H1 (cell line): ENCODE data around the gene LENG1. TPM values are rescaled to one million over a fixed set of nuclear protein-coding genes. Genes with fewer than 3 reads are reported as not detected.

Experiments
- CTCF ChIA-PET: fragments of 300-600 bp; sonication (Branson Sonifier 250); formaldehyde crosslinking; loops from one replicate; lab custom pipeline; 2021; ENCODE audit not compliant: partially characterized antibody; lab: Charles Lee
- POLR2A ChIA-PET: fragments of 300-600 bp; sonication (Branson Sonifier 250); formaldehyde crosslinking; loops from one replicate; lab custom pipeline; 2021; ENCODE audit warnings: inconsistent platforms; ENCODE audit not compliant: partially characterized antibody; lab: Charles Lee
- DNase-seq, 2 experiments: peaks; one replicate each; pipeline versions ENCODE4 v3.0.0 to v3.0.0-alpha.2; 2010 to 2022; ENCODE audit warnings: low spot score in 2 of 2, low read depth in 1 of 2, mixed read lengths in 1 of 2
- FAIRE-seq: peaks from 2 replicates; lab custom pipeline; 2011; peaks lifted over from hg19 to GRCh38; lab: Jason Lieb, UNC
- H2AFZ ChIP-seq: 2 replicates; pipeline ENCODE4 v1.8.1; 2012; ENCODE audit warnings: low read length, inconsistent platforms
- H2AK5ac ChIP-seq: 2 replicates; pipeline ENCODE4 v1.6.1; 2013; ENCODE audit warnings: low read depth, low read length
- H2BK120ac ChIP-seq: replicated peaks from 2 replicates; pipeline ENCODE3; 2013; ENCODE audit warnings: low read depth, low read length, inconsistent platforms
- H2BK12ac ChIP-seq: 2 replicates; pipeline ENCODE4 v1.6.1; 2013; ENCODE audit warnings: low read depth, low read length
- H2BK15ac ChIP-seq: 2 replicates; pipeline ENCODE4 v1.6.1; 2013; ENCODE audit warnings: low read length
- H2BK20ac ChIP-seq: 2 replicates; pipeline ENCODE4 v1.6.1; 2013; ENCODE audit warnings: low read length
- H2BK5ac ChIP-seq: 2 replicates; pipeline ENCODE4 v1.6.1; 2013; ENCODE audit warnings: low read depth, low read length
- H3K14ac ChIP-seq: 2 replicates; pipeline ENCODE4 v1.6.1; 2013; ENCODE audit warnings: inconsistent platforms; ENCODE audit not compliant: insufficient read length
- H3K18ac ChIP-seq: 2 replicates; pipeline ENCODE4 v1.6.1; 2013; ENCODE audit warnings: low read length; ENCODE audit errors: extremely low read depth
- H3K23ac ChIP-seq: 2 replicates; pipeline ENCODE4 v1.6.1; 2013; ENCODE audit warnings: inconsistent platforms; ENCODE audit not compliant: insufficient read length
- H3K23me2 ChIP-seq: 2 replicates; pipeline ENCODE4 v1.6.1; 2013; ENCODE audit warnings: low read depth, low read length
- H3K27ac ChIP-seq: 2 replicates; pipeline ENCODE4 v1.6.1; 2011; ENCODE audit warnings: low read depth, low read length, inconsistent platforms
- H3K27me3 ChIP-seq, 4 experiments: replicated peaks in 1 of 4; 1 replicate in 1 of 4; 2 replicates in 3 of 4; pipeline versions ENCODE4 v1.6.1 to v1.8.1; 2011 to 2013; ENCODE audit warnings: low read length in 3 of 4, mild to moderate bottlenecking in 3 of 4, inconsistent platforms in 2 of 4, mixed read lengths in 2 of 4, moderate library complexity in 1 of 4; ENCODE audit not compliant: control insufficient read depth in 3 of 4, insufficient read depth in 3 of 4; ENCODE audit errors: extremely low read depth in 1 of 4
- H3K36me3 ChIP-seq, 4 experiments: 2 replicates each; pipeline versions ENCODE4 v1.6.1 to v1.8.1; 2011 to 2013; ENCODE audit warnings: mild to moderate bottlenecking in 4 of 4, low read length in 3 of 4, moderate library complexity in 2 of 4, control low read depth in 1 of 4, inconsistent platforms in 1 of 4; ENCODE audit not compliant: insufficient read depth in 4 of 4, control insufficient read depth in 2 of 4
- H3K4ac ChIP-seq: replicated peaks from 2 replicates; pipeline ENCODE3; 2013; ENCODE audit warnings: low read length, low read depth, mixed read lengths, inconsistent platforms; ENCODE audit not compliant: insufficient read length
- H3K4me1 ChIP-seq, 4 experiments: replicated peaks in 1 of 4; 1 replicate in 1 of 4; 2 replicates in 3 of 4; pipeline versions ENCODE4 v1.6.1 to v1.8.1; 2011 to 2013; ENCODE audit warnings: low read length in 3 of 4, inconsistent platforms in 2 of 4, mixed read lengths in 1 of 4; ENCODE audit not compliant: insufficient read depth in 4 of 4, control insufficient read depth in 3 of 4
- H3K4me2 ChIP-seq, 2 experiments: 2 replicates each; pipeline versions ENCODE4 v1.6.1 to v1.8.1; 2011 to 2013; ENCODE audit warnings: low read depth in 2 of 2, low read length in 2 of 2, control low read depth in 1 of 2, inconsistent platforms in 1 of 2, mild to moderate bottlenecking in 1 of 2; ENCODE audit not compliant: insufficient read depth in 1 of 2
- H3K4me3 ChIP-seq, 4 experiments: fragments of 200-600, 300-600 bp in 1 of 4; sonication (generic), shearing (Covaris generic), sonication (Bioruptor Twin) in 1 of 4; 2 replicates each; pipeline versions ENCODE4 v1.5.1 to v1.8.1; 2011 to 2016; ENCODE audit warnings: low read length in 4 of 4, low read depth in 3 of 4, control low read depth in 2 of 4, inconsistent platforms in 2 of 4, mild to moderate bottlenecking in 2 of 4, mixed read lengths in 1 of 4, moderate library complexity in 1 of 4; ENCODE audit not compliant: insufficient read depth in 2 of 4; ENCODE audit errors: extremely low read depth in 1 of 4
- H3K56ac ChIP-seq: replicated peaks from 2 replicates; pipeline ENCODE3; 2013; ENCODE audit warnings: low read depth, mild to moderate bottlenecking, mixed read lengths, low read length, inconsistent platforms; ENCODE audit not compliant: insufficient read length
- H3K79me1 ChIP-seq: 2 replicates; pipeline ENCODE4 v1.6.1; 2013; ENCODE audit warnings: low read depth, low read length, control low read depth
- H3K79me2 ChIP-seq, 2 experiments: 2 replicates each; pipeline versions ENCODE4 v1.6.1 to v1.8.1; 2012 to 2013; ENCODE audit warnings: low read length in 2 of 2, mild to moderate bottlenecking in 2 of 2, inconsistent platforms in 1 of 2; ENCODE audit not compliant: insufficient read depth in 2 of 2, control insufficient read depth in 1 of 2
- H3K9ac ChIP-seq, 4 experiments: replicated peaks in 1 of 4; 1 replicate in 1 of 4; 2 replicates in 3 of 4; pipeline versions ENCODE4 v1.6.1 to v1.8.1; 2011 to 2013; ENCODE audit warnings: low read depth in 3 of 4, low read length in 3 of 4, control low read depth in 2 of 4, mild to moderate bottlenecking in 2 of 4, moderate library complexity in 2 of 4, inconsistent platforms in 1 of 4; ENCODE audit errors: extremely low read depth in 1 of 4
- H3K9me3 ChIP-seq, 2 experiments: 2 replicates each; pipeline versions ENCODE4 v1.6.1 to v1.8.1; 2012 to 2013; ENCODE audit warnings: mild to moderate bottlenecking in 2 of 2, moderate library complexity in 2 of 2, control low read depth in 1 of 2, inconsistent platforms in 1 of 2, low read depth in 1 of 2, low read length in 1 of 2, mixed read lengths in 1 of 2; ENCODE audit not compliant: insufficient read depth in 2 of 2
- H4K20me1 ChIP-seq, 2 experiments: replicated peaks in 1 of 2; 2 replicates each; pipeline versions ENCODE3 to v1.8.1; 2011 to 2013; ENCODE audit warnings: inconsistent platforms in 2 of 2, low read length in 2 of 2, mild to moderate bottlenecking in 1 of 2; ENCODE audit not compliant: insufficient read depth in 2 of 2, control insufficient read depth in 1 of 2
- H4K5ac ChIP-seq: 2 replicates; pipeline ENCODE4 v1.6.1; 2013; ENCODE audit warnings: low read length, low read depth, mixed read lengths, inconsistent platforms; ENCODE audit not compliant: insufficient read length
- H4K8ac ChIP-seq: 2 replicates; pipeline ENCODE4 v1.8.0; 2013; ENCODE audit warnings: mild to moderate bottlenecking, moderate library complexity, low read length, inconsistent platforms; ENCODE audit not compliant: insufficient read depth; ENCODE audit errors: extremely low read depth
- H4K91ac ChIP-seq: replicated peaks from 2 replicates; pipeline ENCODE3; 2013; ENCODE audit warnings: low read length, mixed read lengths, inconsistent platforms; ENCODE audit not compliant: insufficient read length
- HDAC6 ChIP-seq: IDR thresholded peaks from one replicate; pipeline ENCODE4 v1.7.1; 2012; ENCODE audit warnings: low read depth, mild to moderate bottlenecking, inconsistent platforms, low read length, moderate library complexity
- POLR2AphosphoS5 ChIP-seq: IDR thresholded peaks from 2 replicates; pipeline ENCODE4 v1.6.1; 2011; ENCODE audit warnings: low read depth, low read length
- SP2 ChIP-seq: IDR thresholded peaks from 2 replicates; pipeline ENCODE4 v1.6.1; 2012; ENCODE audit warnings: mild to moderate bottlenecking, low read length, inconsistent platforms
- WGBS, 2 experiments: shearing (Covaris generic) in 1 of 2; methylation state at CpG; one replicate each; pipeline versions ENCODE4 v1.1.6 to v1.1.7; 2013 to 2015; ENCODE audit warnings: low lambda C conversion rate in 2 of 2, mixed read lengths in 2 of 2, inconsistent platforms in 1 of 2, low coverage in 1 of 2, missing lambda C conversion rate in 1 of 2; ENCODE audit not compliant: insufficient replicate concordance in 2 of 2, insufficient coverage in 1 of 2, insufficient read length in 1 of 2; ENCODE audit errors: extremely low coverage in 1 of 2, missing lambda C conversion rate in 1 of 2; 5-methylcytosine and 5-hydroxymethylcytosine counted together
- polyA plus RNA-seq, 7 experiments: library from polyadenylated mRNA; depleted of rRNA in 3 of 7; stranded (reverse) in 5 of 7; unstranded in 2 of 7; fragments of >200 nt in 5 of 7; fragments of 200-250 nt in 2 of 7; gene quantifications; 1 replicate in 5 of 7; 2 replicates in 1 of 7; 4 replicates in 1 of 7; pipeline versions ENCODE4 v1.2.1 to v1.2.3, GENCODE V29; 2011 to 2013; ENCODE audit warnings: missing spikeins in 2 of 7, mixed read lengths in 2 of 7
- total RNA-seq: library from RNA; stranded (reverse); fragmentation: NEBNext Ultra II Directional; extraction: Animal tissue kit (Norgen Biotek cat#: 25700); gene quantifications from 2 replicates; pipeline ENCODE4 v1.2.1, GENCODE V29; 2021

Gene LENG1
- total and polyA plus RNA-seq, 2 of the 8 experiments (the other 6 are each of a cell fraction or from before 2014, with no cell fraction given), result 1.2 to 4.4 TPM

GRCh38 chr19:54152878-54153524 is 6.5 kb downstream of the LENG1 start:
- Histone ChIP-seq H4K8ac (no peak overlapping the region; the same call in 1 of the 2 replicates), H4K20me1 (peaks cover 11 to 17% of the 10 kb centered on the region in 2 experiments), H3K14ac (no peak overlapping the region), H4K91ac (no peak overlapping the region), H3K27me3 (no peaks in the 10 kb centered on the region), H2BK20ac (no peak overlapping the region), H3K4ac (no peak overlapping the region), H3K23me2 (no peaks in the 10 kb centered on the region), H2AFZ (no peak overlapping the region), H3K36me3 (peaks cover 33 to 74% (median 67%) of the 10 kb centered on the region in 4 experiments), H3K9me3 (no peaks in the 10 kb centered on the region), H3K4me2 (no peak overlapping the region), H2BK12ac (no peak overlapping the region), H3K79me2 (no peaks in the 10 kb centered on the region), H3K27ac (no peak overlapping the region), H3K9ac (no peak overlapping the region), H4K5ac (no peak overlapping the region), H3K4me3 (no peak overlapping the region), H3K18ac (no peak overlapping the region), H2BK120ac (no peak overlapping the region), H3K79me1 (no peaks in the 10 kb centered on the region; the same call in 1 of the 2 replicates), H3K23ac (no peak overlapping the region), H3K56ac (no peak overlapping the region), H2AK5ac (no peak overlapping the region), H2BK15ac (no peak overlapping the region), H2BK5ac (no peak overlapping the region), H3K4me1 (no peaks in the 10 kb centered on the region)
- CTCF ChIA-PET, result no interaction called here
- 94% methylated on average over 10 of the region's 25 CpGs; no CpG with 5 or more reads in 1 of the 2 experiments for WGBS, 2 experiments
- no peak for FAIRE-seq
- no peak for DNase-seq
- TF ChIP-seq SP2 (no peak), POLR2AphosphoS5 (0 out of 2 replicates have a peak, but pooled peaks have one; percentile 12), HDAC6 (no peak)
- POLR2A ChIA-PET, result interaction anchor here (1.1 to 14.8 kb wide), 4 partner anchors 12 to 71 kb away, joined by 3 to 348 read pairs (median 4); partner anchors contain the start of gene CNOT3
